GM23338 (cell line): ENCODE results near the gene EXPH5. TPM values are rescaled to one million over a fixed set of nuclear protein-coding genes. Genes with fewer than 3 reads are reported as not detected.

ENCODE experiments used
- ATAC-seq: fragments of 200-7000 bp; cut with Tn5 transposase; 3 replicates; pipeline ENCODE4 v1.9.1; 2020
- DNase-seq: peaks from one replicate; pipeline ENCODE4 v3.0.0-alpha.2; 2015; ENCODE audit warnings: low spot score
- H2AFZ ChIP-seq: fragments of 200-600 bp; sonication (generic); 2 replicates; pipeline ENCODE4 v1.8.0; 2016; ENCODE audit warnings: antibody characterized with exemption, mild to moderate bottlenecking, moderate library complexity
- H3F3A ChIP-seq: fragments of 200-600 bp; sonication (generic); replicated peaks from 2 replicates; pipeline ENCODE4 v1.8.0; 2017; ENCODE audit warnings: antibody characterized with exemption, mixed run types, low read depth
- H3K27ac ChIP-seq: fragments of 200-600 bp; sonication (generic); 2 replicates; pipeline ENCODE4 v1.6.1; 2016; ENCODE audit warnings: low read depth
- H3K27me3 ChIP-seq: fragments of 200-600 bp; sonication (generic); 2 replicates; pipeline ENCODE4 v1.8.0; 2016; ENCODE audit warnings: mild to moderate bottlenecking, mixed run types, moderate library complexity; ENCODE audit not compliant: insufficient read depth
- H3K36me3 ChIP-seq: fragments of 200-600 bp; sonication (generic); 2 replicates; pipeline ENCODE4 v1.8.0; 2016; ENCODE audit warnings: mild to moderate bottlenecking; ENCODE audit not compliant: insufficient read depth
- H3K4me1 ChIP-seq: fragments of 200-600 bp; sonication (generic); 2 replicates; pipeline ENCODE4 v1.8.0; 2016; ENCODE audit warnings: mild to moderate bottlenecking, moderate library complexity; ENCODE audit not compliant: insufficient read depth
- H3K4me2 ChIP-seq: fragments of 200-600 bp; sonication (generic); 2 replicates; pipeline ENCODE4 v1.7.1; 2017; ENCODE audit warnings: mixed run types
- H3K4me3 ChIP-seq: fragments of 200-600 bp; sonication (generic); 2 replicates; pipeline ENCODE4 v1.6.1; 2016; ENCODE audit warnings: mixed run types
- H3K79me2 ChIP-seq: fragments of 200-600 bp; sonication (generic); replicated peaks from 2 replicates; pipeline ENCODE4 v1.8.0; 2017; ENCODE audit warnings: mild to moderate bottlenecking; ENCODE audit not compliant: insufficient read depth
- H3K9me2 ChIP-seq: fragments of 200-600 bp; sonication (generic); 2 replicates; pipeline ENCODE4 v1.8.0; 2017; ENCODE audit not compliant: insufficient read depth
- H4K20me1 ChIP-seq: fragments of 200-600 bp; sonication (generic); replicated peaks from 2 replicates; pipeline ENCODE4 v1.8.0; 2017; ENCODE audit warnings: mild to moderate bottlenecking; ENCODE audit not compliant: insufficient read depth
- H3K27ac Mint-ChIP-seq: 2 replicates; pipeline ENCODE4 v1.8.0; 2020; ENCODE audit warnings: inconsistent platforms, mild to moderate bottlenecking, moderate library complexity, mixed read lengths
- H3K27me3 Mint-ChIP-seq: 3 replicates; pipeline ENCODE4 v1.8.0; 2022; ENCODE audit warnings: low read depth, mild to moderate bottlenecking, moderate library complexity, mixed read lengths, inconsistent platforms; ENCODE audit not compliant: insufficient read depth, poor library complexity
- H3K36me3 Mint-ChIP-seq: 3 replicates; pipeline ENCODE4 v1.8.0; 2021; ENCODE audit warnings: low read depth, mild to moderate bottlenecking, inconsistent platforms, moderate library complexity, mixed read lengths
- H3K4me1 Mint-ChIP-seq: 3 replicates; pipeline ENCODE4 v1.8.0; 2020; ENCODE audit warnings: mild to moderate bottlenecking, inconsistent platforms, mixed read lengths
- H3K4me3 Mint-ChIP-seq: 3 replicates; pipeline ENCODE4 v1.8.0; 2021; ENCODE audit warnings: moderate library complexity, mild to moderate bottlenecking, inconsistent platforms, mixed read lengths
- H3K9me3 Mint-ChIP-seq: 3 replicates; pipeline ENCODE4 v1.8.0; 2020; ENCODE audit warnings: moderate library complexity, mild to moderate bottlenecking, inconsistent platforms, mixed read lengths
- CREB1 ChIP-seq: fragments of 250-450 bp; sonication (Bioruptor Pico); IDR thresholded peaks from 2 replicates; pipeline ENCODE4 v1.5.0; 2020; ENCODE audit warnings: low read depth, mild to moderate bottlenecking, moderate library complexity
- EZH2 ChIP-seq: fragments of 200-600 bp; sonication (generic); IDR thresholded peaks from one replicate; pipeline ENCODE4 v1.8.0; 2017; ENCODE audit warnings: antibody characterized with exemption, mild to moderate bottlenecking, low read depth; ENCODE audit not compliant: unreplicated experiment
- EZH2phosphoT487 ChIP-seq: fragments of 200-600 bp; sonication (generic); IDR thresholded peaks from one replicate; pipeline ENCODE4 v1.8.1; 2018; ENCODE audit warnings: antibody characterized with exemption; ENCODE audit not compliant: unreplicated experiment
- NANOG ChIP-seq: IDR thresholded peaks from 2 replicates; pipeline ENCODE4 v1.6.1; 2016; ENCODE audit warnings: antibody characterized with exemption, borderline replicate concordance
- STAT1 ChIP-seq: IDR thresholded peaks from one replicate; pipeline ENCODE4 v1.6.1; 2016; ENCODE audit warnings: antibody characterized with exemption; ENCODE audit not compliant: unreplicated experiment
- ZNF114 ChIP-seq: fragments of 250-450 bp; sonication (Bioruptor Pico); IDR thresholded peaks from 2 replicates; pipeline ENCODE4 v1.5.0; 2020; ENCODE audit warnings: mild to moderate bottlenecking, moderate library complexity
- ZNF331 ChIP-seq: fragments of 250-450 bp; sonication (Bioruptor Pico); IDR thresholded peaks from 2 replicates; pipeline ENCODE4 v1.5.0; 2020; ENCODE audit warnings: low read depth, mild to moderate bottlenecking, moderate library complexity
- polyA plus RNA-seq: library from polyadenylated mRNA; unstranded; fragments of >200 nt; fragmentation: Nextera tagmentation; extraction: Ambion mirVana; gene quantifications from 2 replicates; pipeline ENCODE4 v1.2.1, GENCODE V29; 2016
- total RNA-seq: library from RNA; depleted of rRNA; stranded (reverse); fragments of >200 nt; shearing (Covaris generic); gene quantifications from 2 replicates; pipeline ENCODE4 v1.2.3, GENCODE V29; 2014
- TF ChIP-seq, protein P1 (sequence below): fragments of 250-450 bp; sonication (Bioruptor Pico); IDR thresholded peaks from 2 replicates; pipeline ENCODE4 v1.5.0; 2020; ENCODE audit warnings: mild to moderate bottlenecking, moderate library complexity
- TF ChIP-seq, protein P2 (sequence below): IDR thresholded peaks from 2 replicates; pipeline ENCODE4 v1.6.1; 2016; ENCODE audit warnings: antibody characterized with exemption

Gene EXPH5
- total and polyA plus RNA-seq, 2 experiments from 2014 or later: 3.6 to 12.6 TPM

DNA sequence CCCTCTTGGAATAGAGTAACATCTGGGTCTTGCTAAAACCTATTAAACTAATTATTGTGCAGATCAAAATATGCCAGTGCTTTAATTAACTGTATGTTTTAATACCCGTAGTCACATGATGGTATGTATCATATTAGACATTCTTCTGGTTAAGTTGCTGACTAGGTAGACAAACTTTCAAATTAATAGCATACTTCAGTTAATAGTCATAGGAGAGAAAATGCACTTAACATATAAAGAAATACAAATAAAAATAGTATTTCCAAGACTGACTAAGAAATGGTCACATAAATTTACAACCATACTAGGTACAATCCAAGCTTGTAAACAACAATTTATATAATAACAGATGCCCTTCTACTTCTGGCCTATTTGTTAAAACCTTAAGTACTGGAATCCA lies 7.6 kb upstream of the EXPH5 start (continued):
- TF ChIP-seq, protein P1, sequence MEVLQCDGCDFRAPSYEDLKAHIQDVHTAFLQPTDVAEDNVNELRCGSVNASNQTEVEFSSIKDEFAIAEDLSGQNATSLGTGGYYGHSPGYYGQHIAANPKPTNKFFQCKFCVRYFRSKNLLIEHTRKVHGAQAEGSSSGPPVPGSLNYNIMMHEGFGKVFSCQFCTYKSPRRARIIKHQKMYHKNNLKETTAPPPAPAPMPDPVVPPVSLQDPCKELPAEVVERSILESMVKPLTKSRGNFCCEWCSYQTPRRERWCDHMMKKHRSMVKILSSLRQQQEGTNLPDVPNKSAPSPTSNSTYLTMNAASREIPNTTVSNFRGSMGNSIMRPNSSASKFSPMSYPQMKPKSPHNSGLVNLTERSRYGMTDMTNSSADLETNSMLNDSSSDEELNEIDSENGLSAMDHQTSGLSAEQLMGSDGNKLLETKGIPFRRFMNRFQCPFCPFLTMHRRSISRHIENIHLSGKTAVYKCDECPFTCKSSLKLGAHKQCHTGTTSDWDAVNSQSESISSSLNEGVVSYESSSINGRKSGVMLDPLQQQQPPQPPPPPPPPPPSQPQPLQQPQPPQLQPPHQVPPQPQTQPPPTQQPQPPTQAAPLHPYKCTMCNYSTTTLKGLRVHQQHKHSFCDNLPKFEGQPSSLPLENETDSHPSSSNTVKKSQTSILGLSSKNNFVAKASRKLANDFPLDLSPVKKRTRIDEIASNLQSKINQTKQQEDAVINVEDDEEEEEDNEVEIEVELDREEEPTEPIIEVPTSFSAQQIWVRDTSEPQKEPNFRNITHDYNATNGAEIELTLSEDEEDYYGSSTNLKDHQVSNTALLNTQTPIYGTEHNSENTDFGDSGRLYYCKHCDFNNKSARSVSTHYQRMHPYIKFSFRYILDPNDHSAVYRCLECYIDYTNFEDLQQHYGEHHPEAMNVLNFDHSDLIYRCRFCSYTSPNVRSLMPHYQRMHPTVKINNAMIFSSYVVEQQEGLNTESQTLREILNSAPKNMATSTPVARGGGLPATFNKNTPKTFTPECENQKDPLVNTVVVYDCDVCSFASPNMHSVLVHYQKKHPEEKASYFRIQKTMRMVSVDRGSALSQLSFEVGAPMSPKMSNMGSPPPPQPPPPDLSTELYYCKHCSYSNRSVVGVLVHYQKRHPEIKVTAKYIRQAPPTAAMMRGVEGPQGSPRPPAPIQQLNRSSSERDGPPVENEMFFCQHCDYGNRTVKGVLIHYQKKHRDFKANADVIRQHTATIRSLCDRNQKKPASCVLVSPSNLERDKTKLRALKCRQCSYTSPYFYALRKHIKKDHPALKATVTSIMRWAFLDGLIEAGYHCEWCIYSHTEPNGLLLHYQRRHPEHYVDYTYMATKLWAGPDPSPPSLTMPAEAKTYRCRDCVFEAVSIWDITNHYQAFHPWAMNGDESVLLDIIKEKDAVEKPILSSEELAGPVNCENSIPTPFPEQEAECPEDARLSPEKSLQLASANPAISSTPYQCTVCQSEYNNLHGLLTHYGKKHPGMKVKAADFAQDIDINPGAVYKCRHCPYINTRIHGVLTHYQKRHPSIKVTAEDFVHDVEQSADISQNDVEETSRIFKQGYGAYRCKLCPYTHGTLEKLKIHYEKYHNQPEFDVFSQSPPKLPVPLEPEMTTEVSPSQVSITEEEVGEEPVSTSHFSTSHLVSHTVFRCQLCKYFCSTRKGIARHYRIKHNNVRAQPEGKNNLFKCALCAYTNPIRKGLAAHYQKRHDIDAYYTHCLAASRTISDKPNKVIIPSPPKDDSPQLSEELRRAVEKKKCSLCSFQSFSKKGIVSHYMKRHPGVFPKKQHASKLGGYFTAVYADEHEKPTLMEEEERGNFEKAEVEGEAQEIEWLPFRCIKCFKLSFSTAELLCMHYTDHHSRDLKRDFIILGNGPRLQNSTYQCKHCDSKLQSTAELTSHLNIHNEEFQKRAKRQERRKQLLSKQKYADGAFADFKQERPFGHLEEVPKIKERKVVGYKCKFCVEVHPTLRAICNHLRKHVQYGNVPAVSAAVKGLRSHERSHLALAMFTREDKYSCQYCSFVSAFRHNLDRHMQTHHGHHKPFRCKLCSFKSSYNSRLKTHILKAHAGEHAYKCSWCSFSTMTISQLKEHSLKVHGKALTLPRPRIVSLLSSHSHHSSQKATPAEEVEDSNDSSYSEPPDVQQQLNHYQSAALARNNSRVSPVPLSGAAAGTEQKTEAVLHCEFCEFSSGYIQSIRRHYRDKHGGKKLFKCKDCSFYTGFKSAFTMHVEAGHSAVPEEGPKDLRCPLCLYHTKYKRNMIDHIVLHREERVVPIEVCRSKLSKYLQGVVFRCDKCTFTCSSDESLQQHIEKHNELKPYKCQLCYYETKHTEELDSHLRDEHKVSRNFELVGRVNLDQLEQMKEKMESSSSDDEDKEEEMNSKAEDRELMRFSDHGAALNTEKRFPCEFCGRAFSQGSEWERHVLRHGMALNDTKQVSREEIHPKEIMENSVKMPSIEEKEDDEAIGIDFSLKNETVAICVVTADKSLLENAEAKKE: no peak
- TF ChIP-seq EZH2 (no peak), ZNF331 (no peak), ZNF114 (CRISPR knock-in tag) (no peak), EZH2phosphoT487 (no peak)

DNA sequence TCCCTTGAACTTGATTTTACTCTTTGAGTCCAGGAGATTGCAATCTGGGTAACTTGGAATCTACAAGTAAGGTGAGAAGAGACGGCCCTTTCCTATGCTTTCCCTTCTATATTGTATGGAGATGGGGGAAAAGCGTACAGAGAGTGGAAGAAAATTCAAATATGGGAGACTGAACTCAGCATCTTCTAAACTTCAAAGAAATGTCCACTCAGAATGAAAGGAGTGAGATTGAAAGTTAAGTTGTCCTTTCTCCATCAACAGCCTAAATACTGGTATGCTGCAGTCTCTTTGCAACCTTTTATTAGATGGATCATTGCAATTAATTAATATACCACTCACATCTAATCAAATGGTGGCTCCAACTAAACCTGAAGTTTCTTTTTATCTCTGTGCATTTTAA lies 6.4 kb upstream of the EXPH5 start:
- Histone ChIP-seq H3K27me3 (no peaks in the 10 kb centered on the region), H2AFZ (peak overlapping the region; percentile 72), H3K9me2 (peaks cover 10% of the 10 kb centered on the region; the same call in 1 of the 2 replicates), H3K36me3 (no peaks in the 10 kb centered on the region), H3K4me3 (no peak overlapping the region), H3K4me1 (peaks cover 8% of the 10 kb centered on the region), H4K20me1 (no peaks in the 10 kb centered on the region), H3K4me2 (no peak overlapping the region), H3F3A (no peaks in the 10 kb centered on the region), H3K79me2 (no peaks in the 10 kb centered on the region), H3K27ac (no peak overlapping the region)
- DNase-seq (no peak), ATAC-seq (no peak)
- Mint-ChIP-seq H3K27ac (no peak overlapping the region), H3K4me3 (no peak overlapping the region), H3K9me3 (no peaks in the 10 kb centered on the region), H3K4me1 (peaks cover 11% of the 10 kb centered on the region), H3K27me3 (peaks cover 3% of the 10 kb centered on the region), H3K36me3 (no peaks in the 10 kb centered on the region)
- TF ChIP-seq ZNF114 (CRISPR knock-in tag): no peak
- no peak for TF ChIP-seq ZNF331
- no peak for TF ChIP-seq STAT1
- TF ChIP-seq, protein P2, sequence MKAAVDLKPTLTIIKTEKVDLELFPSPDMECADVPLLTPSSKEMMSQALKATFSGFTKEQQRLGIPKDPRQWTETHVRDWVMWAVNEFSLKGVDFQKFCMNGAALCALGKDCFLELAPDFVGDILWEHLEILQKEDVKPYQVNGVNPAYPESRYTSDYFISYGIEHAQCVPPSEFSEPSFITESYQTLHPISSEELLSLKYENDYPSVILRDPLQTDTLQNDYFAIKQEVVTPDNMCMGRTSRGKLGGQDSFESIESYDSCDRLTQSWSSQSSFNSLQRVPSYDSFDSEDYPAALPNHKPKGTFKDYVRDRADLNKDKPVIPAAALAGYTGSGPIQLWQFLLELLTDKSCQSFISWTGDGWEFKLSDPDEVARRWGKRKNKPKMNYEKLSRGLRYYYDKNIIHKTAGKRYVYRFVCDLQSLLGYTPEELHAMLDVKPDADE: no peak
- no peak for TF ChIP-seq CREB1 (CRISPR knock-in tag)
- TF ChIP-seq, protein P1: no peak
- TF ChIP-seq NANOG: no peak
- TF ChIP-seq EZH2: no peak
- no peak for TF ChIP-seq EZH2phosphoT487
